UCSD-AML1 (cell line): ENCODE results near the gene AVL9.
"Not testable (repeated sequence)": the region's sequence is repeated elsewhere in the genome, so short reads cannot be mapped to it uniquely, and the experiment has no call there.

Source experiments
- DNase-seq: peaks from one replicate; lab custom pipeline; 2025; ENCODE audit not compliant: unreplicated experiment; lab: John Stamatoyannopoulos, UW

Gene AVL9

DNA sequence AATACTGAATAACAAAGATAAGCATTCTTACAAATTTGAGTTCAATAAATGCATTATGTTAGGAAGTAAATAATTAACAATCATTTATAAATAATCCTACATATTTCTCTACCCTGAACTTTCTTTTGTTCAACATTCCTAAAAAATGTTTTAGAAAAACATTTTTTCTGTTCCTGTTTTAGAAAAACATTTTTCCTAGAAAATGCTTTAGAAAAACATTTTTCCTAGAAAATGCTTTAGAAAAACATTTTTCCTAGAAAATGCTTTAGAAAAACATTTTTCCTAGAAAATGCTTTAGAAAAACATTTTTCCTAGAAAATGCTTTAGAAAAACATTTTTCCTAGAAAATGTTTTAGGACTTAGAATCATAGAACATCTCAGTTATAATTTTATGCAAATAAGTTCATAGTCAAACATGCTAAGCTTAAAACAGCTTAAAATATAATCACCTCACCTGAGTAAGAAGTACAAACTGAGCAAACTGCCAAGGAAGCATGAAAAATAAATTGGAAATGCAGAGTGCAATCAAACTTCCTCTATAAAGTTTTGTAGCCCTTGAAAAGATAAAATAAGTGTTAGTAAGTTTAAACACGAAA lies 139.6 kb downstream of the AVL9 start:
- DNase-seq: not testable (repeated sequence)

DNA sequence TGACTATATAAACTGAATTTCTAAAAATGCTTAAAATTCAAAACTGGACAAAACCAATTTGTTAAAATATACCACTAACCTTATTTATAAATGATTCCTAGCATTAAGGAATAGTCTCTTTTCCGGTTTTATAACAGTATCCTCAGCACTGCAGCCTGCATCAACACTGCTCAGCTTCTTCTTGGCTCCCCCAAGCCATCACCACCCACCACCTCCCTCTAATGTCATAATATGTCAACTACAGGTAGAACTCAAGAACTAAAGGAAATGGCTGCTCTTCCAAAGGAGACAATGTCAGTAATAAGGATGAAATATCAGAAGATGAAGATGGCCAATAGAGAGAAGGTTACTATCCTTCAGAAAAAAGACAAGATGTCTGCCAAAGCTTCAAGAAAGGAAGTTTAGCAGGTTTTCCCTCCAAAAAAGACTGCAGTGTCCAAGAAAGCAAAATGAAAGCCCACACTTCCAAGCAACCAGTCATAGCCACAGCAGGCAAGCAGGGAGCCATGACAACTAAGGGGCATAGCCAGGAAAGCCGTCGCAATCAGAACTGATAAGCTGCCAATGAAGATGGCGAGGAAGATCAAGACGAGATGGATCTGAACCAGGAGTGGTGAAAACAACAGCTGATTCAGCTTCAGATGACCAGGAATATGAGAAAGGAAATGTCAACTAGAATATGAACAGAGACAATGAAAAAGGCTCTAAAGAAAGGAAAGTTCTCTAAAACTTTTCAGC lies 141.6 kb downstream of the AVL9 start:
- not testable (repeated sequence) for DNase-seq

DNA sequence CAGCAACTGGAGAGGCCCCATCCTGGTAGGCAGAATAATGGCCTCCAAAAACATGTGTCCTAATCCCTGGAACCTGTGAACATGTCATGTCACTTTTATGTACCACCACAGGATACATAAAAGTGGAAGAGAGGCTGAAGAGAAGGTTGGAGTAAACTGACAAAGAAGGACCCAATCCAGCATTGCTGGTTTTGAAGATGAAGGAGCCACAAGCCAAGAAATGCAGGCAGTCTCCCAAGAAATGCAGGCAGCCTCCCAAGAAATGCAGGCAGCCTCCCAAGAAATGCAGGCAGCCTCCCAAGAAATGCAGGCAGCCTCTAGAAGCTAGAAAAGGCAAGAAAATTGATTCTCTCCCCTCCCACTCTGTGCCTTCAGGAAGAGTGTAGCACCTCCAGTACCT lies 142.3 kb downstream of the AVL9 start:
- DNase-seq: not testable (repeated sequence)
